Endothelial cell of umbilical vein (primary cell): ENCODE data around the gene TADA2B.

Experiments
- EZH2 ChIP-seq: IDR thresholded peaks from 2 replicates; pipeline ENCODE4 v1.6.1; 2012; ENCODE audit warnings: borderline replicate concordance, low read depth, mild to moderate bottlenecking, moderate library complexity, low read length, inconsistent platforms; ENCODE audit not compliant: severe bottlenecking
- POLR2A ChIP-seq: IDR thresholded peaks from 2 replicates; pipeline ENCODE4 v1.6.1; 2012; ENCODE audit warnings: low read depth, mild to moderate bottlenecking, control low read depth, low read length
- TF ChIP-seq, protein P1 (sequence below), 2 donors: IDR thresholded peaks; 1 replicate in 1 of 2; 2 replicates in 1 of 2; pipeline ENCODE4 v1.5.1; 2011; ENCODE audit warnings: low read length in 2 of 2, mild to moderate bottlenecking in 2 of 2, moderate library complexity in 2 of 2, control low read depth in 1 of 2, inconsistent platforms in 1 of 2, low read depth in 1 of 2; ENCODE audit not compliant: insufficient read depth in 1 of 2; ENCODE audit errors: extremely low read depth in 1 of 2
- TF ChIP-seq, protein P2 (sequence below): IDR thresholded peaks from 2 replicates; pipeline ENCODE4 v1.6.1; 2011; ENCODE audit not compliant: insufficient read depth, insufficient read length

DNA sequence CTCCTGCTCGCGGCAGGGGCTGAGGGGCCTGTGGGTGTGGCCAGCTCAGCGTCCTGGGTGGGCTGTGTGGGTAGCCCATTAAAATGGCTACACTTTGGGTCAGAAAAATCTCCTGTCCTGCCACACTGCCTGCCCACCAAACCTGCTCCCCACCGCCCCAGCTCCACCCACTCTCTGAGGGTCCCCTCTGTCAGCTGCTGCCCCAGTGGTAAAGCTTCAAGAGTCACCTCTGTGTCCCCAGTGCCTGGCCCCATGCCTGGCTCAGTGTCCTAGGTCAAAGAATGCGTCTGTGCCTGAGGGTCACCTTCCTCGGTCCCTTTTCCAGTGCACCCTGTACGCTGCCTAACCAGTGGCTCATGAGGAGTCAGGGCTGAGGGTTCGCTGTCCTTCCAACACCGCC is 24.9 kb upstream of the TADA2B start:
- no peak for TF ChIP-seq EZH2
- TF ChIP-seq, protein P1, sequence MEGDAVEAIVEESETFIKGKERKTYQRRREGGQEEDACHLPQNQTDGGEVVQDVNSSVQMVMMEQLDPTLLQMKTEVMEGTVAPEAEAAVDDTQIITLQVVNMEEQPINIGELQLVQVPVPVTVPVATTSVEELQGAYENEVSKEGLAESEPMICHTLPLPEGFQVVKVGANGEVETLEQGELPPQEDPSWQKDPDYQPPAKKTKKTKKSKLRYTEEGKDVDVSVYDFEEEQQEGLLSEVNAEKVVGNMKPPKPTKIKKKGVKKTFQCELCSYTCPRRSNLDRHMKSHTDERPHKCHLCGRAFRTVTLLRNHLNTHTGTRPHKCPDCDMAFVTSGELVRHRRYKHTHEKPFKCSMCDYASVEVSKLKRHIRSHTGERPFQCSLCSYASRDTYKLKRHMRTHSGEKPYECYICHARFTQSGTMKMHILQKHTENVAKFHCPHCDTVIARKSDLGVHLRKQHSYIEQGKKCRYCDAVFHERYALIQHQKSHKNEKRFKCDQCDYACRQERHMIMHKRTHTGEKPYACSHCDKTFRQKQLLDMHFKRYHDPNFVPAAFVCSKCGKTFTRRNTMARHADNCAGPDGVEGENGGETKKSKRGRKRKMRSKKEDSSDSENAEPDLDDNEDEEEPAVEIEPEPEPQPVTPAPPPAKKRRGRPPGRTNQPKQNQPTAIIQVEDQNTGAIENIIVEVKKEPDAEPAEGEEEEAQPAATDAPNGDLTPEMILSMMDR (IDR thresholded peaks at IDR 0.05; ENCODE audit: extremely low read depth in 1 of 2, insufficient read depth in 1 of 2, low read depth in 1 of 2, low read length in 2 of 2) = no peak
- TF ChIP-seq, protein P2, sequence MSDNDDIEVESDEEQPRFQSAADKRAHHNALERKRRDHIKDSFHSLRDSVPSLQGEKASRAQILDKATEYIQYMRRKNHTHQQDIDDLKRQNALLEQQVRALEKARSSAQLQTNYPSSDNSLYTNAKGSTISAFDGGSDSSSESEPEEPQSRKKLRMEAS = no peak
- no peak for TF ChIP-seq POLR2A
